GM19351 (cell line): ENCODE results near the gene AMER3.

Experiments used
- ATAC-seq: cut with Tn5 transposase; IDR thresholded peaks from one replicate; pipeline ENCODE4 v1.9.1; 2021; ENCODE audit warnings: mild to moderate bottlenecking, moderate library complexity; ENCODE audit not compliant: unreplicated experiment

The AMER3 gene

GRCh38 chr2:130769343-130769907 is 14.1 kb downstream of the AMER3 start:
- ATAC-seq: no peak

- ATAC-seq: no peak
Measured at GRCh38 chr2:130776550-130776949, 21.2 kb downstream of the AMER3 start.

GRCh38 chr2:130778781-130779180 is 23.4 kb downstream of the AMER3 start:
- no peak for ATAC-seq

GRCh38 chr2:130785466-130786055 is 30.2 kb downstream of the AMER3 start:
- ATAC-seq: no peak

GRCh38 chr2:130786076-130786475 is 30.7 kb downstream of the AMER3 start:
- no peak for ATAC-seq

GRCh38 chr2:130787841-130788240 is 32.5 kb downstream of the AMER3 start:
- no peak for ATAC-seq

- ATAC-seq: no peak
Measured at GRCh38 chr2:130790312-130790711, 35.0 kb downstream of the AMER3 start.

- ATAC-seq: no peak
Measured at GRCh38 chr2:130790804-130791616, 35.7 kb downstream of the AMER3 start.

- ATAC-seq: no peak
Measured at GRCh38 chr2:130791617-130791939, 36.2 kb downstream of the AMER3 start.

GRCh38 chr2:130795431-130795830 is 40.1 kb downstream of the AMER3 start:
- ATAC-seq: no peak

GRCh38 chr2:130796290-130796689 is 41.0 kb downstream of the AMER3 start:
- ATAC-seq: no peak

- peak; percentile 89 for ATAC-seq
Measured at GRCh38 chr2:130797493-130798435, 42.4 kb downstream of the AMER3 start.

- no peak for ATAC-seq
Measured at GRCh38 chr2:130798472-130799218, 43.3 kb downstream of the AMER3 start.

GRCh38 chr2:130799295-130799694 is 44.0 kb downstream of the AMER3 start:
- ATAC-seq: no peak

- ATAC-seq: no peak
Measured at GRCh38 chr2:130805613-130806012, 50.3 kb downstream of the AMER3 start.

- no peak for ATAC-seq
Measured at GRCh38 chr2:130806370-130806769, 51.0 kb downstream of the AMER3 start.

- ATAC-seq: no peak
Measured at GRCh38 chr2:130807659-130808385, 52.5 kb downstream of the AMER3 start.

- no peak for ATAC-seq
Measured at GRCh38 chr2:130808482-130809268, 53.3 kb downstream of the AMER3 start.

- ATAC-seq: no peak
Measured at GRCh38 chr2:130810490-130810889, 55.1 kb downstream of the AMER3 start.
